ENCODE data around the gene NEU2.

- TF ChIP-seq CTCF (IDR thresholded peaks at IDR 0.05 in 8 of 11, conservative IDR thresholded peaks at IDR 0.05 in 3 of 11) (no peak), POLR2A (IDR thresholded peaks at IDR 0.05) (no peak), POLR2AphosphoS5 (IDR thresholded peaks at IDR 0.05) (no peak)
Measured at GRCh38 chr2:233056961-233057605, 24.6 kb downstream of the NEU2 start.

All from spleen (tissue), 7 donors.